IMR-90 (cell line): ENCODE data around the gene IGLL5. TPM values are rescaled to one million over a fixed set of nuclear protein-coding genes. Genes with fewer than 3 reads are reported as not detected.
A peak's percentile ranks its signal among the peaks of the same experiment; 100 is the strongest.

Source experiments
- ATAC-seq: fragments of 200-7000 bp; cut with Tn5 transposase; 2 replicates; pipeline ENCODE4 v1.9.1; 2020; ENCODE audit warnings: low read depth, mild to moderate bottlenecking, moderate library complexity
- BruUV-seq: library from RNA; stranded (reverse); fragments of 400-500 nt; replicated peaks from 2 replicates; lab custom pipeline; 2021; lab: Mats Ljungman, UMichigan
- CTCF ChIA-PET: fragments of 300-600 bp; formaldehyde crosslinking; extraction: SDS; loops from one replicate; lab custom pipeline; 2021; ENCODE audit warnings: antibody characterized with exemption; lab: Yijun Ruan, JAX
- POLR2A ChIA-PET: fragments of 300-600 bp; sonication (Branson Sonifier 250); formaldehyde crosslinking; loops from one replicate; lab custom pipeline; 2022; ENCODE audit warnings: antibody characterized with exemption; ENCODE audit not compliant: unreplicated experiment; lab: Charles Lee
- DNase-seq: peaks from one replicate; pipeline ENCODE4 v3.0.0; 2013
- H2AFZ ChIP-seq: replicated peaks from 2 replicates; pipeline ENCODE3; 2013; ENCODE audit warnings: low read length, mild to moderate bottlenecking; ENCODE audit not compliant: poor library complexity
- H2AK5ac ChIP-seq: 2 replicates; pipeline ENCODE4 v1.6.1; 2013; ENCODE audit warnings: low read depth, low read length, inconsistent platforms
- H2AK9ac ChIP-seq: replicated peaks from 2 replicates; pipeline ENCODE3; 2013; ENCODE audit warnings: mild to moderate bottlenecking, low read depth, low read length, moderate library complexity; ENCODE audit not compliant: poor library complexity
- H2BK120ac ChIP-seq: 2 replicates; pipeline ENCODE4 v1.6.1; 2013; ENCODE audit warnings: low read depth, low read length, inconsistent platforms
- H2BK15ac ChIP-seq: 3 replicates; pipeline ENCODE4 v1.6.1; 2013; ENCODE audit warnings: low read depth, low read length, inconsistent platforms
- H2BK20ac ChIP-seq: 2 replicates; pipeline ENCODE4 v1.6.1; 2013; ENCODE audit warnings: low read depth, mild to moderate bottlenecking, inconsistent platforms, low read length, moderate library complexity
- H2BK5ac ChIP-seq: 2 replicates; pipeline ENCODE4 v1.6.1; 2013; ENCODE audit warnings: mild to moderate bottlenecking, low read depth, low read length, inconsistent platforms; ENCODE audit not compliant: poor library complexity, severe bottlenecking
- H3K14ac ChIP-seq: replicated peaks from 2 replicates; pipeline ENCODE4 v1.6.1; 2013; ENCODE audit warnings: low read depth, low read length, inconsistent platforms
- H3K18ac ChIP-seq: 2 replicates; pipeline ENCODE4 v1.6.1; 2013; ENCODE audit warnings: low read depth, low read length, control low read depth
- H3K23ac ChIP-seq: 2 replicates; pipeline ENCODE4 v1.6.1; 2013; ENCODE audit warnings: low read depth, low read length, inconsistent platforms
- H3K27ac ChIP-seq: 2 replicates; pipeline ENCODE4 v1.5.1; 2013; ENCODE audit warnings: mild to moderate bottlenecking, control low read depth, low read length; ENCODE audit not compliant: insufficient read depth
- H3K27me3 ChIP-seq: 2 replicates; pipeline ENCODE4 v1.6.1; 2013; ENCODE audit warnings: low read length; ENCODE audit not compliant: control insufficient read depth, insufficient read depth
- H3K36me3 ChIP-seq: 2 replicates; pipeline ENCODE4 v1.6.1; 2013; ENCODE audit warnings: low read length, mixed read lengths; ENCODE audit not compliant: control insufficient read depth, insufficient read depth
- H3K4ac ChIP-seq: 2 replicates; pipeline ENCODE4 v1.6.1; 2013; ENCODE audit warnings: low read depth, low read length, inconsistent platforms
- H3K4me1 ChIP-seq: 2 replicates; pipeline ENCODE4 v1.6.1; 2013; ENCODE audit warnings: low read length, mixed read lengths; ENCODE audit not compliant: control insufficient read depth, insufficient read depth
- H3K4me2 ChIP-seq: 2 replicates; pipeline ENCODE4 v1.6.1; 2013; ENCODE audit warnings: low read depth, mild to moderate bottlenecking, control low read depth, low read length, moderate library complexity
- H3K4me3 ChIP-seq: 2 replicates; pipeline ENCODE4 v1.5.1; 2013; ENCODE audit warnings: low read depth, mild to moderate bottlenecking, control low read depth, low read length, moderate library complexity; ENCODE audit not compliant: insufficient read depth
- H3K56ac ChIP-seq: 2 replicates; pipeline ENCODE4 v1.6.1; 2013; ENCODE audit warnings: low read length, inconsistent platforms; ENCODE audit not compliant: insufficient read depth; ENCODE audit errors: extremely low read depth
- H3K79me1 ChIP-seq, 2 experiments: 2 replicates each; pipeline ENCODE4 v1.6.1; 2013; ENCODE audit warnings: low read length in 2 of 2, inconsistent platforms in 1 of 2, low read depth in 1 of 2
- H3K9ac ChIP-seq: 2 replicates; pipeline ENCODE4 v1.6.1; 2013; ENCODE audit warnings: low read depth, low read length, control low read depth
- H3K9me1 ChIP-seq: 2 replicates; pipeline ENCODE4 v1.6.1; 2013; ENCODE audit warnings: low read length, inconsistent platforms; ENCODE audit not compliant: insufficient read depth
- H3K9me3 ChIP-seq: 2 replicates; pipeline ENCODE4 v1.6.1; 2013; ENCODE audit warnings: low read length; ENCODE audit not compliant: control insufficient read depth, insufficient read depth
- H4K20me1 ChIP-seq: 2 replicates; pipeline ENCODE4 v1.6.1; 2013; ENCODE audit warnings: low read length, inconsistent platforms; ENCODE audit not compliant: insufficient read depth
- H4K5ac ChIP-seq: 2 replicates; pipeline ENCODE4 v1.6.1; 2013; ENCODE audit warnings: mild to moderate bottlenecking, low read depth, low read length, control low read depth
- H4K8ac ChIP-seq, 2 experiments: 2 replicates each; pipeline ENCODE4 v1.6.1; 2013; ENCODE audit warnings: low read depth in 2 of 2, low read length in 2 of 2, control low read depth in 1 of 2, inconsistent platforms in 1 of 2
- H4K91ac ChIP-seq: 2 replicates; pipeline ENCODE4 v1.6.1; 2013; ENCODE audit warnings: low read depth, low read length, inconsistent platforms; ENCODE audit not compliant: insufficient read depth
- BHLHE40 ChIP-seq: fragments of 150-350 bp; IDR thresholded peaks from 2 replicates; pipeline ENCODE4 v1.6.1; 2016; ENCODE audit warnings: mild to moderate bottlenecking, low read depth, low read length
- CEBPB ChIP-seq: IDR thresholded peaks from 2 replicates; pipeline ENCODE4 v1.6.1; 2012; ENCODE audit warnings: low read depth, low read length, improper control_type of control experiment
- CHD1 ChIP-seq: IDR thresholded peaks from 2 replicates; pipeline ENCODE4 v1.6.1; 2012; ENCODE audit warnings: low read depth, low read length, improper control_type of control experiment
- CTCF ChIP-seq: conservative IDR thresholded peaks from 2 replicates; pipeline ENCODE4 v1.5.1; 2012; ENCODE audit warnings: mild to moderate bottlenecking, low read depth, low read length, improper control_type of control experiment
- FOS ChIP-seq: fragments of 150-350 bp; IDR thresholded peaks from 2 replicates; pipeline ENCODE4 v1.6.1; 2016; ENCODE audit warnings: low read depth, low read length
- MAFK ChIP-seq: IDR thresholded peaks from 2 replicates; pipeline ENCODE4 v1.6.1; 2012; ENCODE audit warnings: low read depth, low read length, improper control_type of control experiment
- MAZ ChIP-seq: IDR thresholded peaks from 2 replicates; pipeline ENCODE4 v1.6.1; 2012; ENCODE audit warnings: low read depth, mild to moderate bottlenecking, low read length, improper control_type of control experiment, moderate library complexity, borderline replicate concordance
- MXI1 ChIP-seq: IDR thresholded peaks from 2 replicates; pipeline ENCODE4 v1.6.1; 2012; ENCODE audit warnings: low read depth, mild to moderate bottlenecking, low read length, moderate library complexity, borderline replicate concordance
- NFE2L2 ChIP-seq: fragments of 150-350 bp; IDR thresholded peaks from 2 replicates; pipeline ENCODE4 v1.6.1; 2016; ENCODE audit warnings: low read depth, mild to moderate bottlenecking, low read length
- POLR2A ChIP-seq: IDR thresholded peaks from 2 replicates; pipeline ENCODE4 v1.6.1; 2012; ENCODE audit warnings: mild to moderate bottlenecking, low read depth, low read length
- RAD21 ChIP-seq: IDR thresholded peaks from 2 replicates; pipeline ENCODE4 v1.6.1; 2012; ENCODE audit warnings: low read length, improper control_type of control experiment
- RCOR1 ChIP-seq: IDR thresholded peaks from 2 replicates; pipeline ENCODE4 v1.6.1; 2012; ENCODE audit warnings: mild to moderate bottlenecking, low read length, improper control_type of control experiment; ENCODE audit not compliant: insufficient replicate concordance
- RFX5 ChIP-seq: IDR thresholded peaks from 2 replicates; pipeline ENCODE4 v1.8.0; 2012; ENCODE audit warnings: low read depth, mild to moderate bottlenecking, low read length, moderate library complexity
- SMC3 ChIP-seq: fragments of 150-350 bp; IDR thresholded peaks from 2 replicates; pipeline ENCODE4 v1.6.1; 2016; ENCODE audit warnings: low read depth, mild to moderate bottlenecking, antibody characterized with exemption, low read length, moderate library complexity
- USF2 ChIP-seq: fragments of 150-350 bp; IDR thresholded peaks from 2 replicates; pipeline ENCODE4 v1.6.1; 2017; ENCODE audit warnings: mild to moderate bottlenecking, antibody characterized with exemption, low read length, low read depth
- WGBS, 2 experiments: methylation state at CpG; one replicate each; pipeline versions ENCODE4 v1.1.5 to v1.1.7; 2013; ENCODE audit warnings: missing lambda C conversion rate in 2 of 2; ENCODE audit not compliant: insufficient read length in 1 of 2; ENCODE audit errors: extremely low coverage in 2 of 2; 5-methylcytosine and 5-hydroxymethylcytosine counted together
- dilution Hi-C: fragments of 300-500 bp; cut with HindIII; formaldehyde crosslinking; loops from one replicate; pipeline ENCODE4 v1.14.3; 2018; ENCODE audit warnings: low sequenced_read_pairs; ENCODE audit not compliant: unreplicated experiment
- in situ Hi-C: fragments of 300-500 bp; cut with MboI; formaldehyde crosslinking; loops from 3 replicates; pipeline ENCODE4 v1.14.3; 2019; ENCODE audit warnings: low sequenced_read_pairs, inconsistent platforms, mixed read lengths
- intact Hi-C: fragments of 100-400 bp; cut with micrococcal nuclease; formaldehyde crosslinking; loops from 2 replicates; pipeline ENCODE4 v1.10.0; 2022
- polyA plus RNA-seq, 3 experiments: library from polyadenylated mRNA; depleted of rRNA; stranded (reverse); fragments of >200 nt; gene quantifications; 2 replicates each; pipeline ENCODE4 v1.2.3, GENCODE V29; 2012; ENCODE audit warnings: low replicate concordance in 1 of 3
- total RNA-seq: library from RNA; depleted of rRNA; stranded (reverse); fragments of >200 nt; gene quantifications from 2 replicates; pipeline ENCODE4 v1.2.3, GENCODE V29; 2012
- TF ChIP-seq, protein P1 (sequence below): fragments of 150-350 bp; IDR thresholded peaks from 2 replicates; pipeline ENCODE4 v1.6.1; 2016; ENCODE audit warnings: low read depth, mild to moderate bottlenecking, low read length, moderate library complexity, borderline replicate concordance

The IGLL5 gene
- total and polyA plus RNA-seq, 2 of the 4 experiments (the other 2 are of a cell fraction): not detected

- Histone ChIP-seq H2BK120ac (no peak overlapping the region), H3K4ac (no peak overlapping the region), H2BK15ac (no peak overlapping the region), H3K14ac (no peak overlapping the region), H3K4me2 (no peak overlapping the region), H2AK5ac (no peak overlapping the region), H3K9ac (no peak overlapping the region), H3K4me3 (no peak overlapping the region), H3K79me1 (no peaks in the 10 kb centered on the region), H3K9me1 (no peaks in the 10 kb centered on the region), H3K18ac (no peak overlapping the region), H3K36me3 (no peaks in the 10 kb centered on the region), H3K56ac (no peak overlapping the region), H3K27ac (no peak overlapping the region), H3K27me3 (no peaks in the 10 kb centered on the region), H4K20me1 (no peaks in the 10 kb centered on the region), H3K9me3 (no peaks in the 10 kb centered on the region), H4K8ac (no peak overlapping the region), H3K23ac (no peak overlapping the region), H3K4me1 (no peaks in the 10 kb centered on the region), H2BK20ac (no peak overlapping the region), H4K5ac (no peak overlapping the region), H2AK9ac (no peak overlapping the region), H4K91ac (no peak overlapping the region), H2BK5ac (no peak overlapping the region), H2AFZ (peak overlapping the region; percentile 43)
- POLR2A ChIA-PET: no interaction called here
- DNase-seq (no peak), ATAC-seq (no peak)
- no peak for TF ChIP-seq POLR2A
- TF ChIP-seq BHLHE40: no peak
- TF ChIP-seq USF2: no peak
- TF ChIP-seq CHD1: no peak
- TF ChIP-seq RCOR1: no peak
- no peak for TF ChIP-seq MAFK
- no peak for TF ChIP-seq MXI1
- TF ChIP-seq SMC3: no peak
- TF ChIP-seq CEBPB: no peak
- TF ChIP-seq, protein P1, sequence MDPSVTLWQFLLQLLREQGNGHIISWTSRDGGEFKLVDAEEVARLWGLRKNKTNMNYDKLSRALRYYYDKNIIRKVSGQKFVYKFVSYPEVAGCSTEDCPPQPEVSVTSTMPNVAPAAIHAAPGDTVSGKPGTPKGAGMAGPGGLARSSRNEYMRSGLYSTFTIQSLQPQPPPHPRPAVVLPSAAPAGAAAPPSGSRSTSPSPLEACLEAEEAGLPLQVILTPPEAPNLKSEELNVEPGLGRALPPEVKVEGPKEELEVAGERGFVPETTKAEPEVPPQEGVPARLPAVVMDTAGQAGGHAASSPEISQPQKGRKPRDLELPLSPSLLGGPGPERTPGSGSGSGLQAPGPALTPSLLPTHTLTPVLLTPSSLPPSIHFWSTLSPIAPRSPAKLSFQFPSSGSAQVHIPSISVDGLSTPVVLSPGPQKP: no peak
- TF ChIP-seq FOS: no peak
- no peak for TF ChIP-seq MAZ
- TF ChIP-seq RFX5: no peak
- TF ChIP-seq CTCF: no peak
- no peak for TF ChIP-seq RAD21
- no peak for TF ChIP-seq NFE2L2
- CTCF ChIA-PET: no interaction called here
- in situ Hi-C loops (no loop called here), intact Hi-C loops (no loop called here), dilution Hi-C loops (no loop called here)
- WGBS, 2 experiments: no CpG with 5 or more reads among the region's 3 CpGs
- no TSS peak for BruUV-seq
Observed at GRCh38 chr22:22930222-22930497, 42.5 kb downstream of the IGLL5 start.
